Colonic mucosa (tissue), 4 donors: Measurements from ENCODE around the gene KRTAP20-1. TPM values are rescaled to one million over a fixed set of nuclear protein-coding genes. Genes with fewer than 3 reads are reported as not detected.

Experiments used
- DNase-seq: peaks from one replicate; pipeline ENCODE4 v3.0.0-alpha.2; 2020
- H3K27ac ChIP-seq: fragments of 200-600 bp; one replicate; pipeline ENCODE4 v1.8.0; 2021
- H3K27me3 ChIP-seq: fragments of 200-600 bp; one replicate; pipeline ENCODE4 v1.8.0; 2021
- H3K36me3 ChIP-seq: fragments of 200-600 bp; one replicate; pipeline ENCODE4 v1.8.0; 2021
- H3K4me1 ChIP-seq: fragments of 200-600 bp; one replicate; pipeline ENCODE4 v1.8.0; 2021; ENCODE audit warnings: mild to moderate bottlenecking
- H3K4me3 ChIP-seq: fragments of 200-600 bp; one replicate; pipeline ENCODE4 v1.8.0; 2021
- H3K9ac ChIP-seq, 2 donors: one replicate each; pipeline ENCODE4 v1.7.0; 2013; ENCODE audit warnings: control low read depth in 2 of 2, low read depth in 2 of 2, low read length in 2 of 2
- H3K9me3 ChIP-seq: fragments of 200-600 bp; one replicate; pipeline ENCODE4 v1.8.0; 2021
- CTCF ChIP-seq: fragments of 200-600 bp; IDR thresholded peaks from one replicate; pipeline ENCODE4 v1.8.0; 2022; ENCODE audit warnings: antibody characterized with exemption, mild to moderate bottlenecking
- intact Hi-C: fragments of 100-400 bp; cut with DNase I; formaldehyde crosslinking; loops from one replicate; pipeline ENCODE4 v1.14.1; 2022
- total RNA-seq, 2 donors: library from RNA; stranded (reverse); fragmentation: NEBNext Ultra II Directional in 1 of 2; extraction: Animal tissue kit (Norgen Biotek cat#: 25700) in 1 of 2; gene quantifications; one replicate each; pipeline ENCODE4 v1.2.1, GENCODE V29; 2021
- donor health status: healthy.
- donor health status: DM: no; HTN: no; CAD: no.
- donor health status: DM: no; HTN: no; CAD: no.

Gene KRTAP20-1
- total RNA-seq, 2 donors from 2014 or later = not detected

GRCh38 chr21:30590297-30590696 is 25.9 kb upstream of the KRTAP20-1 start, which contains the start of gene KRTAP22-2:
TSS of gene KRTAP22-2 (minus strand) at chr21:30590397.
- Histone ChIP-seq H3K9me3 (no peaks in the 10 kb centered on the region), H3K4me1 (no peaks in the 10 kb centered on the region), H3K9ac (no peak within 1 kb of the TSS), H3K4me3 (no peak within 1 kb of the TSS), H3K27me3 (no peaks in the 10 kb centered on the region), H3K36me3 (no peaks in the 10 kb centered on the region), H3K27ac (no peak within 1 kb of the TSS)
- no peak for TF ChIP-seq CTCF
- no peak for DNase-seq
- intact Hi-C loops = no loop called here

DNA sequence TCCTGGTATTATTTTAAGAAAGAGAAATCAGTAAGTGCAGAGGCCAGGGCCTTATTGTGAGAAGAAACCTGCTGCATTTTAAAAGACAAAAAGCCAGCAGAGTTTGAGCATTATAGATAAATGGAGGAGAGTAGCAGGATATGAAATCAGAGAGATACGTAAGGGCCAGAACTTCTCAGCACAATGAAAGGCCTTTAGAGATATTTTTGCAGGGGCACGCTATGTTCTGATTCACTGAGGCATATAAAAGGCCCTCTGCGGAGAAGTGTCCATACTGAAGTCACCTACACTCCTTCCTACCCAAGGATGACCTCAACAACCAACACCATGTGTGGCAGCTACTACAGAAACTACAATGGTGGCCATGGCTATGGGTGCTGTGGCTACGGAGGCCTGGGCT is 24.1 kb upstream of the KRTAP20-1 start, which contains the start of gene KRTAP6-3:
KRTAP6-3 (plus strand) TSS at position 301 of the 400 bp plus-strand sequence; CDS start at position 307, 6 bp downstream.
- Histone ChIP-seq H3K9me3 (no peaks in the 10 kb centered on the region), H3K4me1 (no peaks in the 10 kb centered on the region), H3K27ac (no peak within 1 kb of the TSS), H3K27me3 (no peaks in the 10 kb centered on the region), H3K4me3 (no peak within 1 kb of the TSS), H3K9ac (no peak within 1 kb of the TSS), H3K36me3 (no peaks in the 10 kb centered on the region)
- no peak for DNase-seq
- intact Hi-C loops = no loop called here
- no peak for TF ChIP-seq CTCF

- no peak for DNase-seq
Measured at GRCh38 chr21:30598802-30599201, 17.4 kb upstream of the KRTAP20-1 start, which contains the start of gene KRTAP6-2. TSS of gene KRTAP6-2 (minus strand) at chr21:30598902. CDS start at chr21:30598874, 28 bp downstream.

GRCh38 chr21:30600787-30601186 is 15.4 kb upstream of the KRTAP20-1 start, which contains the start of gene KRTAP22-1:
TSS of gene KRTAP22-1 (plus strand) at chr21:30601087.
- no peaks in the 10 kb centered on the region for H3K27me3 ChIP-seq
- H3K36me3 ChIP-seq = no peaks in the 10 kb centered on the region
- no peak within 1 kb of the TSS for H3K27ac ChIP-seq
- intact Hi-C loops = no loop called here
- TF ChIP-seq CTCF = no peak
- H3K9ac ChIP-seq = no peak within 1 kb of the TSS
- H3K4me3 ChIP-seq = no peak within 1 kb of the TSS
- no peak for DNase-seq
- no peaks in the 10 kb centered on the region for H3K9me3 ChIP-seq
- no peaks in the 10 kb centered on the region for H3K4me1 ChIP-seq

More at GRCh38 chr21:30598802-30599201, 17.4 kb upstream of the KRTAP20-1 start, which contains the start of gene KRTAP6-2:
- no peaks in the 10 kb centered on the region for H3K36me3 ChIP-seq
- H3K9me3 ChIP-seq = no peaks in the 10 kb centered on the region
- no peak for TF ChIP-seq CTCF
- H3K27me3 ChIP-seq = no peaks in the 10 kb centered on the region
- no peak within 1 kb of the TSS for H3K4me3 ChIP-seq
- H3K27ac ChIP-seq = no peak within 1 kb of the TSS
- no peaks in the 10 kb centered on the region for H3K4me1 ChIP-seq
- H3K9ac ChIP-seq = no peak within 1 kb of the TSS
- intact Hi-C loops = no loop called here

- H3K4me1 ChIP-seq = no peaks in the 10 kb centered on the region
- H3K9ac ChIP-seq = no peak overlapping the region
- no peaks in the 10 kb centered on the region for H3K27me3 ChIP-seq
- H3K9me3 ChIP-seq = peaks cover 2% of the 10 kb centered on the region
- TF ChIP-seq CTCF = no peak
- H3K27ac ChIP-seq = no peak overlapping the region
- intact Hi-C loops = no loop called here
- no peak overlapping the region for H3K4me3 ChIP-seq
- no peaks in the 10 kb centered on the region for H3K36me3 ChIP-seq
- DNase-seq = no peak
Measured at GRCh38 chr21:30605968-30606367, 10.3 kb upstream of the KRTAP20-1 start.
